ENCODE measurements around the gene GRIN1. TPM values are rescaled to one million over a fixed set of nuclear protein-coding genes. Genes with fewer than 3 reads are reported as not detected.

Gene GRIN1
- total RNA-seq, 1 donor from 2014 or later = 0.17 TPM

DNA sequence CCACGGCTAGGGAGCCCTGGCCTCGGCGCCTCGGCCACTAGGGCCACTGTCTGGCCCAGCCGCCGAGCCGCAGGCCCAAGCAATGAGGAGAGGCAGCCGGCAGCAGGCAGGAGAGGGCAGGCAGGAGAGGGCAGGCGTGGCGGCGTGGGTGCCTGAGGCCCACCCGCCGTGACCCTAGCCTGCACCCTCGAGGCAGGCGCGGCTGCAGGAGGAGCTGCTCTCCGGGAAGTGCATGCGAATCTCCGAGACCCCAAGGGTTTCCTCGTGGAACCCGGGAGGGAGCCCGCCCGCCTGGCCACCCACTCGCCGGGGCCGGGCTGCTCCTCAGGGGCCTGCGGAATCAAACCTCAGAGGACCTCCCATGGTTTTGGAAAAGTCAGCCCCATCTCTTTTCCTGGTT lies 9.3 kb downstream of the GRIN1 start:
- DNase-seq = no peak

DNA sequence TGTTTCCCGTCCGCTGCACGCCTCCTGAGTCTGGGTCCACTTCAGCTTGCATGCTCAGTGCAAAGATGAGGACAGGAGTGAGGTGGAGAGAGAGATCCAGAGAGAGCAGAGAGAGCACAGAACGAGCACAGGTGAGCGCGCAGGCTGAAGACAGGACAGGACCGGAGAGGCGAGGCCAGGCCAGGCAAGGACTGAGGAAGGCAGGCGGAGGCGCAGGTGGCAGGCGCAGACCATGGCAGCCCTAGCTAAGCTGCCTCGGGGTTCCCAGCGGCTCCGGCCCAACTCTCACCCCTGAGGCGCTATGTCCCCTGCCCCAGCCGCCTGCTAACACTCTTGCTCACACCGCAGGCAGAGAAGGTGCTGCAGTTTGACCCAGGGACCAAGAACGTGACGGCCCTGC lies 9.7 kb downstream of the GRIN1 start:
- no peak for DNase-seq

DNA sequence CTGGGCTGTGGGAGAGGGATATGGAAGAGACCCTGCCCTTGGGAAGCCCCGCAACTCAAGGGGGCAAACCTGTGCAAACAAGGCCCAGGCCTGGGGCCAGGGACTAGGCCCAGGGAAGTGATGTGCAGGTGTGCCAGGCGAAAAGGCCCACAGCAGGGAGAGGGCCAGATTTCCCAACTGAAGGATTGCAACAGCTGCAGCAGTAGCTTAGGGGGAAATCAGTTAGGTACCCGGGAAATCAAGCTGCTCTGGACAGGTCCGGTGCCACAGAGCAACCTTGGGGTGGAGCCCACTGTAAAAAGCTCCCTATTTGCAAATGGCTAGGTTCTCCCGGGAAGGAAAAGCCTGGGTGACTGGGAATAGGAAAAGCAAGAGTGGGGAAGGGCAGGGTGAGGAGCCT lies 10.4 kb downstream of the GRIN1 start:
- no peak for DNase-seq

DNA sequence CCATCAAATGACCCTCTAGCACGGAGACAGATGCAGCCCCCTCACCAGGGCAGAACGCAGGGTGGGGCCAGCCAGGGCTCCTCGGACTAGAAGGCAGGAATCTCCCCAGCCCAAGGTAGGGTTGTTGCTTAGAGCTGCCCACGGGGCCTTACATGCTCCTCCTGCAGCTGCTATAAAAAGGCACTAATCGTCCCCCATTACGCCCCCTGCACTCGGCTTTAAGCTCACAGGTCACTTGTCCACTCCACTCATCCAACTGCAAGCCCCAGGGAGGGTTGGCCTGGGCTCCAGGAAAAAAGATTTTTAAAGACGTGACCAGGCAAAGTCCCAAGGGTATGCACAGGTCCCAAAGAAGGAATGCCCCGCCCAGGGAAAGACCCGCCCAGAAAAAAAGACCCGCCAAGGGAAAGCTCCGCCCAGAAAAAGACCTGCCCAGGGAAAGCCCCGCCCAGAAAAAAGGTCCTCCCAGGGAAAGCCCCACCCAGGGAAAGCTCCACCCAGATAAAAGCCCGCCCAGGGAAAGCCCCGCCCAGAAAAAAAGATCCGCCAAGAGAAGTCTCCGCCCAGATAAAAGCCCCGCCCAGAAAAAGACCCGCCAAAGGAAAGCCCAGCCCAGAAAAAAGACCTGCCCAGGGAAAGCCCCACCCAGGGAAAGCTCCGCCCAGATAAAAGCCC lies 11.1 kb downstream of the GRIN1 start:
- no peak for DNase-seq

DNA sequence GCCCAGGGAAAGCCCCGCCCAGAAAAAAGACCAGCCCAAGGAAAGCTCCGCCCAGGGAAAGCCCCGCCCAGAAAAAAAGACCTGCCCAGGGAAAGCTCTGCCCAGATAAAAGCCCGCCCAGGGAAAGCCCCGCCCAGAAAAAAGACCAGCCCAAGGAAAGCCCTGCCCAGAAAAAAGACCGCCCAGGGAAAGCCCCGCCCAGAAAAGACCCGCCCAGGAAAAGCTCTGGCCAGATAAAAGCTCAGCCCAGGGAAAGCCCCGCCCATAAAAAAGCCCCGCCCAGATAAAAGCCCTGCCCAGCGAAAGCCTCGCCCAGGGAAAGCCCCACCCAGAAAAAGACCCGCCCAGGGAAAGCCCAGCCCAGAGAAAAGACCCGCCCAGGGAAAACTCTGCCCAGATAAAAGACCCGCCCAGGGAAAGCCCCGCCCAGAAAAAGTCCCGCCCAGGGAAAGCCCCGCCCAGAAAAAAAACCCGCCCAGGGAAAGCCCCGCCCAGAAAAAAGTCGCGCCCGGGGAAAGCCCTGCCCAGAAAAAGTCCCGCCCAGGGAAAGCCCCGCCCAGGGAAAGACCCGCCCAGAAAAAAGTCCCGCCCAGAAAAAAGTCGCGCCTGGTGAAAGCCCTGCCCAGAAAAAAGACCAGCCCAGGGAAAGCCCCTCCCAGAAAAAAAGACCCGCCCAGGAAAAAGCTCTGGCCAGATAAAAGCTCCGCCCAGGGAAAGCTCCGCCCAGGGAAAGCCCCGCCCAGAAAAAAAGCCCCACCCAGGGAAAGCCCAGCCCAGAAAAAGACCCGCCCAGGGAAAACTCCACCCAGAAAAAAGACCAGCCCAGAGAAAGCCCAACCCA lies 11.9 kb downstream of the GRIN1 start:
- DNase-seq = peak; percentile 41

DNA sequence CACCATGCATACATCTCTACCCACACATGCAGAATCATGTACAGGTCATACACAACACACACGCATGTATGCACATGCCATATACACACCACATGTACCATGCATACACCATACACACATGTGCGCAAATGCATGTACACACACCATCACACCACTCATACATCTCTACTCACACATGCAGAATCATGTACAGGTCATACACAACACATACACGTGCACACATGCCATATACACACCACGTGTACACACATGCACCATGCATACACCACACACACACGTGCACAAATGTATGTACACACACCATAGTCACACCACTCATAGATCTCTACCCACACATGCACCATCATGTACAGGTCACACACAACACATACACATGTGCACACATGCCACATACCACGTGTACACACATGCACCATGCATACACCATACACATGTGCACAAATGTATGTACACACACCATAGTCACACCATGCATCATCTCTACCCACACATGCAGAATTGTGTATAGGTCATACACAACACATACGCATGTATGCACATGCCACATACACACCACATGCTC lies 14.0 kb downstream of the GRIN1 start:
- DNase-seq = no peak

DNA sequence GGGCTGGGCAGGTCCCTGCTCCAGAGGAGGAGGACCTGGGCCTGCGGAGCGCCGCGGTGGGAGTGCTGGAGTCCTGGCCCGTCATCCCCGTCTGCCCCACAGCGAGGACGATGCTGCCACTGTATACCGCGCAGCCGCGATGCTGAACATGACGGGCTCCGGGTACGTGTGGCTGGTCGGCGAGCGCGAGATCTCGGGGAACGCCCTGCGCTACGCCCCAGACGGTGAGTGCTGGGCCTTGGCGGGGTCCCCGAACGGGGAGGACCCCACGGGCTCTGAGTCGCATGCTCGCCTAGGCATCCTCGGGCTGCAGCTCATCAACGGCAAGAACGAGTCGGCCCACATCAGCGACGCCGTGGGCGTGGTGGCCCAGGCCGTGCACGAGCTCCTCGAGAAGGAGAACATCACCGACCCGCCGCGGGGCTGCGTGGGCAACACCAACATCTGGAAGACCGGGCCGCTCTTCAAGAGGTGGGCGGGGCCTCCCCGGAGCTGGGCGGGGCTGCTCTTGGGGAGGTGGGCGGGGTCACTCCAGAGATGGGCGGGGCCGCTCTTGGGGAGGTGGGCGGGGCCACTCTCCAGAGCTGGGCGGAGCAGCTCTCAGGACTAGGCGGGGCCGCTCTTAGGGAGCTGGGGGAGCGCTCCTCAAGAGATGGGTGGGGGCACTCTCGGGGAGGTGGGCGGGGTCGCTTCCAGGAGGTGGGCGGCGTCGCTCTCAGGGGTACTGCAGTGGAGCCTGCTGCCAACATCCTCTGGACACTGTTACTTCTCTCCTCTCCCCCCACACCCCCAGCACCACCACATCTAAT lies 17.8 kb downstream of the GRIN1 start:
- peak; percentile 56 for DNase-seq

DNA sequence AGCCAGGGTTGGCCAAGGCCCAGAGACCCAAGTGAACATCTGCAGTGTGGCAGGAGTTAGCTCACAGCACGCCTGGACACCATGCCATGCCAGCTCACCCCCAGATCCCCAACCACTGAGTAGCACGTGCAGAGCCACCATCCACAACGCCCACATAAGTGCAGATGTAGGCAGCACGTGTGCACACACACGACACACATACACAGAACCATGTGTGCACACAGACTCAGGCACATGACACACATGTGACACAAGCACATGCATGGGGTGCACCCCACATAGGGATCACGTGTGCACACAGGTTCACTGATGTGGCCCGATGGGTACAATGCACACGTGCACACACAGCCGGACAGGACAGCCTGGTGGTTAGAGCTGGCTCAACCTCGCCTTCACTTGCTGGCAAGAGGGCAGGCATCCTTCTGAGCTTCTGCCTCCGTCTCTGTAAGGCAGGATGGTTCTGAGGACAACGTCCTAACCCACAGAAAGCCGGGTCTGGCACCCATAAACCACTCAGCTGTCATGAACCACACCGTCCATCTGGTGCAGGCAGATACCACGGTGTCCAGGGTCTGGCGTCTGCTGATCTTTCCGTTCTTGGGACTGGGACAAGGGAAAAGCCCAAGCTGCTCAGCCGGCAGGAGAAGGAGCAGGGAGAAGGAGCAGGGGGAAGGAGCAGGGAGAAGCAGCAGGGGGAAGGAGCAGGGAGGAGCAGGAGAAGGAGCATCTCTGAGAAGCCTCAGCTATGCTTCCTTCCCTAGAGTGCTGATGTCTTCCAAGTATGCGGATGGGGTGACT lies 18.9 kb downstream of the GRIN1 start:
- no peak for DNase-seq

DNA sequence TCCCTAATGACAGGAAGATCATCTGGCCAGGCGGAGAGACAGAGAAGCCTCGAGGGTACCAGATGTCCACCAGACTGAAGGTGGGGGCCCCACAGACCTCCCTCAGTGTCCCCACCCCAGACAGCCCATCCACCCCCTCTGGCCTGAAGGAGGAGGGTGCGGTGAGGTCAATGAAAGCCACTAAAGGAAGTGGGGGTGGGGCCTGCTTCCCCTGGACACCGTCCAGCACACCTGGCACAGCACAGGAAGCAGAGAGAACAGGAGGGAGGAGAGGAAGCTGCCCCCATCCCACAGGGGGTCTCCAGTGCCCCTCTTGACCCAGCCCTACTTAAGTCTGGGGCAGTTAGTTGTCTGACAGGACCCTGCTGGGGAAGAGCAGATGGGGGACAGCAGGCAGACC lies 19.7 kb downstream of the GRIN1 start:
- DNase-seq = no peak

DNA sequence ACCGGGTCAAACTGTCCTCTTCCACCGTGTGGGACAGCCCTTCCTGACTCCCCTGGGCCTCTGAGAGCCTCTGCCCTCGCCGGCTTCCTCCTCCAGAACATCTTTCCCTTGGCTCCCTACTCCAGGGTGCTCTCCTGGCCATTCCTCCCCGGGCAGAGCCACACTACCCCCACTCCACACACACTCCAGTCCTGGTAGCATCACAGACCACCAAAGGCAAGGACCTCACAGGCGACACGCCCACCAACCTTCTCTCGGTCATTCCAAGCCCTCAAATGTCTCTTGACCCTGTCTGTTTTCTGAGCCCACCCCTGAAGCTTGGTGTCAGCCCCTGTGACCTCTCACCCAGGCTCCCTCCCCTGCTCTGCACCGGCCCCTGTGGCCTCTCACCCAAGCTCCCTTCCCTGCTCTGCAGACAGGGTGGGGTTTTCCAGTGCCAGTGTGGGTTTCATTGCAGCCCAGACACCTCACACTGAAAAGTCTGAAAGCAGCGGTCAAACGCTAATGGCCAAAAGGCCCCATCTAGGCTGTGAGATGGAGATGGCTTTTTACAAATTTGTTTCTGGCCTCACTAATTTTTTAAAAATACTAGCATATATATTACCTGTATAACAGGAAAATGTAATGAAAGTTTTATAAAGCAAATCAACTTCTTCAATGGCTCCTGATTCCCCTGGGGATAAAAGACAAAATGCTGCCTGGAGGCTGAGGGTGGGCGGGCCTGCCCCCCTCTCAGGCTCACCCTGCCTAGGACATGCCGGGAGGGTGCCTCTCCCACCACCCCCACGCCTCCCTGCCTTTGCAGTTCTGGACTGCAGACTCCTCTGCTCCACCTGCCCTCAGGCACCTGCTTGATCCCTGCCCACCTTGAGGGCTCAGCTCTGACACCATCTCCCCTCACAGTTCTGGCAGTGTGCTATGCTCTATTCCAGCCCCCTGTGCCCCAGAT lies 20.4 kb downstream of the GRIN1 start:
- no peak for DNase-seq

DNA sequence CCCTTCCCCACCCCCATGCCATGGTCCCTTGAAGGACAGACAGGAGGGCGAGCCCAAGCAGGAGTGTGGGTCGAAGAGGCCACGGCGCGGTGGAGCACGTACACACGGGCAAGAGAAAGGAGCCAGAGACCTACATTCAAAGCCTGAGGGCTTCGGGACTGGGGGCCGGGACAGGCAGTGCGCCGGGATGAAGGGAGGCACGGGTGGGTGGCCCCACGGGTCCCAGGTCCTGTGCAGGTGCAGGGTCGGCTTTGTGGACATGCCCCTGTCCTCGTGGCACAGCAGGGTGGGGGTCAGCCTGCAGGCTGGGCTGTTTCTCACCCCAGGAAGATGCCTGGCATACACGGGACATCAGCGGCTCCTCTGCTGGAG lies 21.1 kb downstream of the GRIN1 start:
- DNase-seq = no peak

DNA sequence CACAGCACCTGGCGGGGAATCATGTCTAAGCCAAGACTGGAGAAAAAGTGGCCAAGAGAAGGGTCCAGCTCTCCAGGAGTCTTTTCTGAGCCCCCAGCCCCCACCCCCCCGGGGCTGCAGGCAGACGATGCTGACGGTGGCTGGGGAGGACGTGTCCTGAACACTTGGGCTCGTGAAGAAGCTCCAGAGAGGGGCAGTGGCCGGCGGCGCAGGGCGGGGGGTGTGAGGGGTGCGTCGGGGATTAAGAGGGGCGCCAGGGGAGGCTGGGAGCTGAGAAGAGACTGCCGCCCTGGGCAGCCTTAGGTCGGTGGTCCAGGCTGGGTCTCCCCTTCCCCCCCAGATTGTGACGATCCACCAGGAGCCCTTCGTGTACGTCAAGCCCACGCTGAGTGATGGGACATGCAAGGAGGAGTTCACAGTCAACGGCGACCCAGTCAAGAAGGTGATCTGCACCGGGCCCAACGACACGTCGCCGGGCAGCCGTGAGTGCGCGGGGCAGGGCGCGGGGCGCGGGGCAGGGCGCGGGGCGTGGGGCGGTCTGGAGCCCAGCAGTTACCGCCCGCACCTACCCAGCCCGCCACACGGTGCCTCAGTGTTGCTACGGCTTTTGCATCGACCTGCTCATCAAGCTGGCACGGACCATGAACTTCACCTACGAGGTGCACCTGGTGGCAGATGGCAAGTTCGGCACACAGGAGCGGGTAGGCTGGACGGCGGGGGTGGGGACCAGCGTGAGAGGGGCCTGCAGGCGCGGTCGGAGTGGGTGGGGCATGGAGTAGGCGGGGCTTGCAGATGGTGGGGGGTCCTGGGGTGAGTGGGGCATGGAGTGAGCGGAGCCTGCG lies 22.0 kb downstream of the GRIN1 start:
- no peak for DNase-seq

DNA sequence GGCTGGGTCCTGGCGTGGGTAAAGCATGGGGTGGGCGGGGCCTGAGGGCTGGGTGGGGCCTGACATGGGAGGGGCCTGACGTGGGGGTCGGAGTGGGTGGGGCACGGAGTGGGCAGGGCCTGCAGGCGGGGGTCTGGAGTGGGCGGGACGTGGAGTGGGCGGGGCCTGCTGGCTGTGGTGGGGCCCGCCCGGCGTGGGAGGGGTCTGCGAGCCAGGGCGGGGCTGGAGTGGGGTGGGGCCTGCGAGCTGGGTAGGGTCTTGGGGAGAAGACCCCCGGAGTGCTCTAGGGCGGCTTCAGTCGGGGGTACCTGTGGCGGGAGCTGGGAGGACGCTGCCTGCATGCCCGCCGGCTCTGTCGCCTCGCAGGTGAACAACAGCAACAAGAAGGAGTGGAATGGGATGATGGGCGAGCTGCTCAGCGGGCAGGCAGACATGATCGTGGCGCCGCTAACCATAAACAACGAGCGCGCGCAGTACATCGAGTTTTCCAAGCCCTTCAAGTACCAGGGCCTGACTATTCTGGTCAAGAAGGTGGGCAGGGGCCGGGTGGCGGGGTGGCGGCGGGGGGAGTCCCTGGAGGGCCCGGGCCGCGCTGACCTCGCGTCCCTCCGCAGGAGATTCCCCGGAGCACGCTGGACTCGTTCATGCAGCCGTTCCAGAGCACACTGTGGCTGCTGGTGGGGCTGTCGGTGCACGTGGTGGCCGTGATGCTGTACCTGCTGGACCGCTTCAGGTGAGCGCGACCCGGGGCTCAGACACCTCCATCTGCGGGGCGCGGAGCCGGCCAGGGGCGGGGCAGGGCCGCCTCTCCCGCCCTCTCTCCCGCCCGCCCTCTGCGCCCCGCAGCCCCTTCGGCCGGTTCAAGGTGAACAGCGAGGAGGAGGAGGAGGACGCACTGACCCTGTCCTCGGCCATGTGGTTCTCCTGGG lies 22.9 kb downstream of the GRIN1 start:
- DNase-seq = no peak

DNA sequence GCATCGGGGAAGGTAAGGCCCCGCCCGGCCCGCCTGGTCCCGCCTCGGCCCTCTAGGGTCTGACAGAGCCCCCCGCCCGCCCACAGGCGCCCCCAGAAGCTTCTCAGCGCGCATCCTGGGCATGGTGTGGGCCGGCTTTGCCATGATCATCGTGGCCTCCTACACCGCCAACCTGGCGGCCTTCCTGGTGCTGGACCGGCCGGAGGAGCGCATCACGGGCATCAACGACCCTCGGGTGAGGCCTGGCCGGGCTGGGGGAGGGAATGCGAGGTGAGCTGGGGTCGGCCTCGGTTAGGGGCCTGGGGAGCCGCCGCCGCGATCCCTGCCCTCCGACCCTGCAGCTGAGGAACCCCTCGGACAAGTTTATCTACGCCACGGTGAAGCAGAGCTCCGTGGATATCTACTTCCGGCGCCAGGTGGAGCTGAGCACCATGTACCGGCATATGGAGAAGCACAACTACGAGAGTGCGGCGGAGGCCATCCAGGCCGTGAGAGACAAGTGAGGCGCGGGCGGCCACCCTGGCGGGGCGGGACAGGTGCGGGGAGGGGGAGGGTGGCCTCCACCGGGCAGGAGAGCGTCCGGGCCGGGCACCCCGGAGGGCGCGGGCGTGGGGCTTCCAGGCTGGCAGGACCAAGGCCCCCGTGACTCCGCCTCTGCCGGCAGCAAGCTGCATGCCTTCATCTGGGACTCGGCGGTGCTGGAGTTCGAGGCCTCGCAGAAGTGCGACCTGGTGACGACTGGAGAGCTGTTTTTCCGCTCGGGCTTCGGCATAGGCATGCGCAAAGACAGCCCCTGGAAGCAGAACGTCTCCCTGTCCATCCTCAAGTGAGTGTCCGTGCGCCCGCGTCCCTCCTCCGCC lies 23.8 kb downstream of the GRIN1 start:
- peak; percentile 26 for DNase-seq

DNA sequence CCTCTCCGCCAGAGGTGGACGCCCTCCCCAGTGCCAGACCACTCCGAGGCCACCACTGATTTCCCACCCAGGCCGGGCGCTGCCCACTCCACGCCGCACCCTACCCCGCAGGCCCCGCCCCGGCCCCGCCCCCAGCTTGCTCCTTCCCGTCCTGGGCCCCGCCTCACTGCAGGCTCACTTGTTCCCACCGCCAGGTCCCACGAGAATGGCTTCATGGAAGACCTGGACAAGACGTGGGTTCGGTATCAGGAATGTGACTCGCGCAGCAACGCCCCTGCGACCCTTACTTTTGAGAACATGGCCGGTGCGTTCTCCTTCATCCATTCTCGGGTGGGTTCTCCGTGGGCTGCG lies 24.4 kb downstream of the GRIN1 start:
- DNase-seq = peak; percentile 19

DNA sequence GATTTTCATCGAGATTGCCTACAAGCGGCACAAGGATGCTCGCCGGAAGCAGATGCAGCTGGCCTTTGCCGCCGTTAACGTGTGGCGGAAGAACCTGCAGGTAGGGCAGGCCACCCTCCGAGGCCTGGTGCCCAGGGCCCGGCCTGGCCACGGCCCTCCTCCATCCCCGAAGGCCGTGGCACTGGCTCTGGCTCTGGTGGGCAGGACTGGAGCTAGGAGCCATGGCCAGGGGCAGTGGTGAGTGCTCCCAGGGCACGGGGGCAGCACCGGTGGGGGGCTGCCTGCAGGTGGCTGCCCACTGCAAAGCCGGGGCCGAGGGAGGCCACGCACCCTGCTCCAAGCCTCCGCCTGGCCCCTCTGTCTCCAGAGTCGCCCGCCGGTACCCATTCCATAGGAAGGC lies 24.9 kb downstream of the GRIN1 start:
- DNase-seq = no peak

DNA sequence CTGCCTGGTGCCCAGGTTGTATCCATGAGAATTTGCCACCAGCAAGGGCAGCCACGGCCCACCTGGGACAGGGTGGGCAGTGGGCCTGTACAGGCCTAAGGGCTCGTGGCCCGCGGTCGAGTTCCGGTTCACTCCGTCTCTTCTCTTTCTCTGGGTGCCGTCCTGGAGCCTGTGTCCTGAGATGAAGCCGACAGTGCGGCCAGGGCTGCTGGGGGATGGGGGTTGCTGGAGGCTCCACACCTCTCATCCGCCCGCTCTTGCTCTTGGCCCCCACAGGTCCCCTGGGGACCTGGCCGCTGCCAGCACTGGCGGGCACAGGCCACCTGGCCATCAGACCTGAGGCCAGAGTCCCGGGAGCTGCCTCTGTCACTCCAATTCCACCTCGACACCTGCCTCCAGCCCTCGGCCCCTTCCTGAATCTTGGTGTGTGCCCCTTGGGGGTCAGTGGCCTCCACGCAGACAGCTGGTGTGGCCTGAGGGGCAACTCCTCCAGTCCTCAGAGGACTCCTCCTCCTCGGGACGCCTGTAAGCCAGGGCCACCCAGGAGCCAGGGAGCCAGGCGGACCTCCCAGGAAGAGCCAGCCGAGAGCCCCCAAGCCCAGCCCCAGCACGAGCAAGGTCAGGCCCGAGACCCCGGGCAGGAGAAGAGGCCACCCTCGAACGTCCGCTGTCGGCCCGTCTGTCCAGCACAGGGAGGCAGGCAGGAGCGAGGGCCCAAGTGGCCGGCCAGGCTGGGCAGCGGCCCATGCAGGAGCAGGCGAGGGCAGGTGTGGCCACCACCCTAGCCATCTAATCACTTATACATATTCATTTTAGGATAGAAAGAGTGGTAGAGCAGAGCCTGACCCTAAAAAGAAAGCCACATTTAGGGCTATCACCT lies 25.7 kb downstream of the GRIN1 start:
- no peak for DNase-seq

Measured in dermis blood vessel endothelial cell (primary cell).